Peyer's patch (tissue), 4 donors: Measurements from ENCODE around the gene SELENOH.

ENCODE experiments used
- POLR2A ChIP-seq, 2 donors: fragments of 450-650 bp; IDR thresholded peaks; one replicate each; pipeline ENCODE4 v1.5.1; 2017; ENCODE audit warnings: antibody characterized with exemption in 2 of 2, mild to moderate bottlenecking in 2 of 2, moderate library complexity in 2 of 2
- TF ChIP-seq, protein P1 (sequence below), 6 experiments: fragments of 450-650 bp in 4 of 6; fragments of 200-600 bp in 2 of 6; sonication (generic) in 1 of 6; IDR thresholded peaks; one replicate each; pipeline ENCODE4 v1.5.1; 2017 to 2019; ENCODE audit warnings: antibody characterized with exemption in 6 of 6, mild to moderate bottlenecking in 3 of 6, moderate library complexity in 1 of 6

DNA sequence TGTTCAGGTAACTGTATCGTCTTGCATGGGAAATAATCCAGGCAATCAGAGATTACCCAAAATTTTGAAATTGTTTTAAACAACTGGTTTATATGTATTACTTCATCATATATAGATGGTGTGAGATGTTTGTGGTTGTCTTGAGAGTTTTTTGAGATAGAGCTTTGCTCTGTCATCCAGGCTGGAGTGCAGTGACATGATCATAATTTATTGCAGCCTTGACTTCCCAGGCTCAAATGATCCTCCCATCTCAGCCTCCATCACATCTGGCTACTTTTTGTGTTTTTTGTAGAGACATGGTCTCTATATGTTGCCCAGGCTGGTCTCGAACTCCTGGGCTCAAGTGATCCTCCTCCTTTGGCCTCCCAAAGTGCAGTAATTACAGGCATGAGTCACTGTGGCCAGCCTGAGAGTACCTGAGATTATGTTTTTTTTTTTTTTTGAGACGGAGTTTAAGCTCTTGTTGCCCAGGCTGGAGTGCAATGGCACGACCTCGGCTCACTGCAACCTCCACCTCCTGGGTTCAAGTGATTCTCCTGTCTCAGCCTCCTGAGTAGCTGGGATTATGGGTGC is 31.8 kb downstream of the SELENOH start:
- TF ChIP-seq, protein P1, sequence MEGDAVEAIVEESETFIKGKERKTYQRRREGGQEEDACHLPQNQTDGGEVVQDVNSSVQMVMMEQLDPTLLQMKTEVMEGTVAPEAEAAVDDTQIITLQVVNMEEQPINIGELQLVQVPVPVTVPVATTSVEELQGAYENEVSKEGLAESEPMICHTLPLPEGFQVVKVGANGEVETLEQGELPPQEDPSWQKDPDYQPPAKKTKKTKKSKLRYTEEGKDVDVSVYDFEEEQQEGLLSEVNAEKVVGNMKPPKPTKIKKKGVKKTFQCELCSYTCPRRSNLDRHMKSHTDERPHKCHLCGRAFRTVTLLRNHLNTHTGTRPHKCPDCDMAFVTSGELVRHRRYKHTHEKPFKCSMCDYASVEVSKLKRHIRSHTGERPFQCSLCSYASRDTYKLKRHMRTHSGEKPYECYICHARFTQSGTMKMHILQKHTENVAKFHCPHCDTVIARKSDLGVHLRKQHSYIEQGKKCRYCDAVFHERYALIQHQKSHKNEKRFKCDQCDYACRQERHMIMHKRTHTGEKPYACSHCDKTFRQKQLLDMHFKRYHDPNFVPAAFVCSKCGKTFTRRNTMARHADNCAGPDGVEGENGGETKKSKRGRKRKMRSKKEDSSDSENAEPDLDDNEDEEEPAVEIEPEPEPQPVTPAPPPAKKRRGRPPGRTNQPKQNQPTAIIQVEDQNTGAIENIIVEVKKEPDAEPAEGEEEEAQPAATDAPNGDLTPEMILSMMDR (IDR thresholded peaks at IDR 0.05), result no peak
- no peak for TF ChIP-seq POLR2A (IDR thresholded peaks at IDR 0.05)
